SK-N-SH treated with all-trans-retinoic acid at 6 μM for 48 hours (cell line): ENCODE results near the gene POLR2M.

ENCODE experiments used
- ARNTL ChIP-seq: fragments of 450-650 bp; formaldehyde crosslinking; IDR thresholded peaks from 2 replicates; pipeline ENCODE4 v1.5.0; 2020; ENCODE audit warnings: low read depth, mild to moderate bottlenecking, moderate library complexity, borderline replicate concordance
- GLIS3 ChIP-seq: fragments of 250-450 bp; sonication (Bioruptor Pico); IDR thresholded peaks from 2 replicates; pipeline ENCODE4 v1.5.0; 2020; ENCODE audit warnings: mild to moderate bottlenecking, moderate library complexity
- OSR1 ChIP-seq: fragments of 250-450 bp; sonication (Bioruptor Pico); IDR thresholded peaks from 2 replicates; pipeline ENCODE4 v1.8.0; 2022; ENCODE audit warnings: moderate library complexity, mild to moderate bottlenecking, inconsistent platforms
- PPARA ChIP-seq: fragments of 250-450 bp; sonication (Bioruptor Pico); IDR thresholded peaks from 2 replicates; pipeline ENCODE4 v1.5.0; 2020; ENCODE audit warnings: mild to moderate bottlenecking, borderline replicate concordance
- TCF4 ChIP-seq: fragments of 250-450 bp; sonication (Bioruptor Pico); IDR thresholded peaks from 2 replicates; pipeline ENCODE4 v1.8.0; 2021; ENCODE audit warnings: mild to moderate bottlenecking, moderate library complexity, borderline replicate concordance
- ZNF70 ChIP-seq: fragments of 450-650 bp; formaldehyde crosslinking; IDR thresholded peaks from 2 replicates; pipeline ENCODE4 v1.5.0; 2020; ENCODE audit warnings: mild to moderate bottlenecking, moderate library complexity

- no peak for TF ChIP-seq PPARA (CRISPR knock-in tag)
- no peak for TF ChIP-seq TCF4
- TF ChIP-seq GLIS3: no peak
- no peak for TF ChIP-seq OSR1 (CRISPR knock-in tag)
- TF ChIP-seq ZNF70 (CRISPR knock-in tag): no peak
- no peak for TF ChIP-seq ARNTL (CRISPR knock-in tag)
Measured at GRCh38 chr15:57680021-57680420, 26.5 kb upstream of the POLR2M start.
